HG02938 (cell line): ENCODE data around the gene C10orf71.

Experiments
- ATAC-seq: cut with Tn5 transposase; IDR thresholded peaks from one replicate; pipeline ENCODE4 v1.9.1; 2021; ENCODE audit warnings: mild to moderate bottlenecking, moderate library complexity; ENCODE audit not compliant: unreplicated experiment

Gene C10orf71

GRCh38 chr10:49272251-49273081, 26.5 kb upstream of the C10orf71 start:
- ATAC-seq: no peak

DNA sequence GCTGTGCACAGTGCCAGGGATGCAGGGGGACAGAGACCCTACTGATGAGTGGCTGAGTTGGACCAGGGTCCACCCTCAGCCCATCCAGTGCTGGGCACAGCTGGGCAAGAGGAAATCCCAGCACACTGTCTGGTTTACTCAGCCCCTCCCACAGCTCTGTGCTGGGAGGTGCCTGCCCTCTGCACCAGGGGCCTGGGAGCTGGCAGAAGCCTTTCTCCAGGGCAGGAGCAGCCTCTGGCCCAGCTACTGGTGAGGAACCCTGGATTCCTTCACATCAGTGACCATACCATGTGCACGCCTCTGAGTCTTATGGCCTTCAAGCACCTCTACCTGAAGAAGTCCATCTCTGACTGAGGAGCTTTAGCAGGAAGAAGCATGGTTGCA, 25.9 kb upstream of the C10orf71 start:
- ATAC-seq: no peak

DNA sequence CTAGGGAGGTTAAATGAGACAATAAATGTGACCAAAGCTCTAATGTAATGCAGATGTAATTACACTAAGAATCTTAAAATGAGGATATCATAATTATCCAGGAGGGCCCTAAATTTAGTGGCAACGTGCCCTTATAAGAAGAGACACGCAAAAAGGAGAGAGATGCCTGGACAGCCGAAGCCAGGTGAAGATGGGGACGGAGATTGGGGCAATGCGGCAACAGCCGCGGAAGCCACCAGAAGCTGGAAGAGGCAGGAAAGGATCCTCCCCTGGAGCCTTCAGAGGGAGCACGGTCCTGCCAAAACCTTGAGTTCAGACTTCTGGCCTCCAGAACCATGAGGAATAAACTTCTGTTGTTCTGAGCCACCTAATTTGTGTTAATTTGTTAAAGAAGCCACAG, 25.3 kb upstream of the C10orf71 start:
- ATAC-seq: no peak

- no peak for ATAC-seq
These were observed 24.1 kb upstream of the C10orf71 start for GRCh38 chr10:49274886-49275285.

GRCh38 chr10:49275896-49276295, 23.1 kb upstream of the C10orf71 start:
- ATAC-seq: no peak

GRCh38 chr10:49276596-49276995, 22.4 kb upstream of the C10orf71 start:
- no peak for ATAC-seq

DNA sequence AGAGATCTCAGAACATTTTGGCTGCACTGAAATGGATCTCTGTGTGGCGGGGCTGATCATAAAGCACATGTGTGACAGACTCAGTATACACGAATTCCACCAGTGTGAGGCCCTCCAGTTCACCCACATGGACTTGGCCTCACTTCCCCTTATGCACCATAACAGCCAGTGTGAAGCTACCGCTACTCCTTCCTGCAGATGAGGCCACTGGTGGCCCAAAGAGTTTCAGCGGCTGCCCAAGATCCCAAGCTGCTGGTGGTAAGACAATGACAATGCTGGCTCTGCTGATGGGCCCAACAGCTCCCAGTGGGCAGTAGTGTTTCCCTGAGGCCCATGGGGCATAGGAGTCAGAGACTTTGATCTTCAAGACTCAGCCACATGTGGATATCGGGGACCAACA, 21.0 kb upstream of the C10orf71 start:
- ATAC-seq: no peak

DNA sequence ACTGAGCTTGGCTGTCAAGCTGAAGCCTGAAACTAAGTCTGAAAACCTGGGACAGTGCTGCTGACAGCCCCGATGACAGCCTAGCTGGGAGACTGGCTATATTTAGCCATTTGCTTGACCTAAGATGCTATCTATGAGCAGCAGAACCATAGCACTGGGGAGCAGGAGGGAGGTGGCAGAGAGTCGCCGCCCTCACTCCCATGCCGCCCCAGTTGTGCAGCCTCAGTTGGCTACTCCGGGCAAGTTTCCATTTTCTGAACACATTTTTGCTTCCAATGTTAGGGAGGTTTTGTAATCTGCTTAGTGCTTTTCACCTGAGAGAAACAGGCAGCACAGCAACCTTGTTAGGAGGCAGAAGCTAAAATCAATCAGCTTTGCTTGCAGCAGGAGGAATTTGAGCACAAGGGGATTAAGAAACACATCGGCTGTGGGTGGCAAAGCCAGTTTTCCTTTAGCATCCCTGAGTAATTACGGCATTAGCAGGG, 20.4 kb upstream of the C10orf71 start:
- ATAC-seq: no peak

DNA sequence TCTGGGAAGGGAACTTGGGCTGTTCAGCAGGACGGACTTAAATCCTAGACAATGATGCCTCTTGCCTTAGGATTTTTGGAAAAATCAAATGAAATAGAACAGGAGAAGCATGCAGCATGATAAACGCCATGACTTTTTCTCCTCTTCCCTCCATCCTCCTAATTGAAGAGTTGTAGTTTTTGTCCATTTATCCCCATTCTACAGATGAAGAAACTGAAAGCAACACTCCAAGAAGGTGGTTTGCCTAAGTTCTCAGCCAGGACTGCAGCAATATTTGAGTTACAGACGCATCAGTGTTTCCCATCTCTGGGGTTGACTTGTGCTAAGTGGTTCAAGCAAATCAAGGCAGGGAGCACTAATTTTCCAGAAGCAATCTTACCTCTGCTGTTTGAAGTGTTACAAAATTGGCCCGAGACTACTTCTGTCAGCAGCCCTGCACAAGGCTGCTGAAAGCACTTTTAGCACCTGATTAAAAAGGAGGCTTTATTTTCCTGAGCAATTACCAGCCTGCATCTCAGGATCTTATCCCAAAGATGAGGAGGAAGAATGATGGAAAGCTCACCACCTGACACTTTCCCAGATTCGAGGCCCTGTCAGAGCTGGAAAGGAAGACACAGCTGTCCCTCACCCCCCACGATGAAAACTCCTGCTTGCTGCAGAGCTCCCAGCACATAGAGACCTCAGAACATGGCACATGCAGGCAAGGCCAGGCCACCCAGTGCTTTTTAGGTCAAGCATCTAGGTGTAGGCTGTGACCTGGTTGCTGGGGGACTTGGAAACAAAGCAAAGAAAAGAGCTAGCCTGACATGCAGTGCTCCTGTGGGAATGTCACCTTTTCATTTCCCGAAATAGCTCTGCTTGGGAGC, 19.7 kb upstream of the C10orf71 start:
- no peak for ATAC-seq

DNA sequence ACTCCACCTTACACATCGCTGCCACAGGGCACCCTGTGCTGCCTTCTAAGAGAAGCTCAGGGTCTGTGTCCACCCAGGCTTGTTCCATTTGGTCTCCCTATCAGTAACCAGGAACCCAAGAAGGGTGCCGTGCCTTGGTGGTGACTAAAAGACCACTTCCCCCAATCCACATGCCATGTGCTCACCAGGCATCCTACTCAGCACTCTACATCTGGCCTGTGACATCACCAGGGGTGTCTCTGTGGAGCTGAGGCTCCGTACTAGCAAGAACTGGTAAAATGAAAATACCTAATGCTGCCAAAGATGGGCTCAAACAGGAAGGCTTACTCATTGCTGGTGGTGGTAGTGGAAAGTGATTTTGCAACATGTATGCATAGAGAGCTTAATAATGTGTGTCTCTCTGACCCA, 19.0 kb upstream of the C10orf71 start:
- no peak for ATAC-seq

DNA sequence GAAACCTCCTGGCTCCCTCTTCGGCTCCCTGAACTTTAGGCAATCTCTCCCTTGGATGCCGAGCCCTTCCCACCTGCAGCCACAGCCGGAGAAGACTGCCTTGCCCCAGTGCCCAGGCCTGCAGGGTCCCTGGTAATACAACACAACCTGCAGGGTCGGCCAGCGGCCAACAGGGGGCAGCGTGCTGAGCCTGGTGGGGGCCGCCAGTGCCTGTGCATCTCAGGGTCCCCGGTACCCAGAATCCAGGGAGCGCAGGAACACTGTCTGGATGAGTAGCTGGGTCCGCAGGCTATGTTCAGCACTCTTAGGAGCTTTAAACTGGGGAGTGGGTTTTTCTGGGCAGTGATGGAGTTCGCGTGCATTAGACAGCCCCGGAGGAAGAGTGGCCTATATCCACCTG, 17.5 kb upstream of the C10orf71 start:
- no peak for ATAC-seq

GRCh38 chr10:49282306-49282705, 16.7 kb upstream of the C10orf71 start:
- no peak for ATAC-seq

GRCh38 chr10:49282879-49283341, 16.1 kb upstream of the C10orf71 start:
- ATAC-seq: no peak

- no peak for ATAC-seq
These were observed 15.5 kb upstream of the C10orf71 start for GRCh38 chr10:49283491-49283890.

GRCh38 chr10:49284356-49284755, 14.6 kb upstream of the C10orf71 start:
- ATAC-seq: no peak

DNA sequence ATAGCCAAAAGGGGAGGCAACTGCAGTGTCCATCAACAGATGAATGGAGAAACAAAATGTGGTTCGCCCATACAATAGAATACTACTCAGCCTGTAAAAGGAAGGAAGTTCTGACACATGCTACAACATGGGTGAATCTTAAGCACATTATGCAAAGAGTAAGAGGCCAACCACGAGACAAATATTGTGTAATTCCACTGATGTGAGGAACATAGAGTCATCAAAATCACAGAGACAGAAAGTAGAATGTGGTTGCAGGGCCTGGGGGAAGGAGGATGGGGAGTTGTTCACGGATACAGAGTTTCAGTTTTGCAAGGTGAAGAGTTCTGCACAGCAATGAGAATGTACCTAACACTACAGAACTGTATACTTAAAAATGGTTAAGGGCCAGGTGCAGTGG, 13.7 kb upstream of the C10orf71 start:
- ATAC-seq: no peak

DNA sequence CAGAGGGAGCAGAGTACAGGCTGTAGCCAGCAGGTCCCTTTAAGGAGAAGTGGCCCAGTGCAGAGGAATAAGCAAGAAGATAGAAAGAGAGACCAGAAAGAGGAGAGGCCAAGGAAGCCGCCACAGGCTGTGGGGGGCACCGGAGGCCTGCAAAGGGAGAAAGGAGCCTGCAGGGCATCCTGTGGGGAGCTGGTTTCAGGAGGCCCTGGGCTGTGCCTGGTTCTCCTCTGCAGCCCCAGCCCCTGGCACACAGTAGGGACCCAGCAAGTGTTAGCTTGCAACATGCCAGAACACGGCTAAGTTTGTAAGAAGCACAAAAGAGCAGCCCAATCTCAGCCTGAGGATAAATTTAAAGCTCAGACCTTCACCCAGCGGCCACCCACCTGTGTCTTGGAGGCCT, 12.3 kb upstream of the C10orf71 start:
- no peak for ATAC-seq

DNA sequence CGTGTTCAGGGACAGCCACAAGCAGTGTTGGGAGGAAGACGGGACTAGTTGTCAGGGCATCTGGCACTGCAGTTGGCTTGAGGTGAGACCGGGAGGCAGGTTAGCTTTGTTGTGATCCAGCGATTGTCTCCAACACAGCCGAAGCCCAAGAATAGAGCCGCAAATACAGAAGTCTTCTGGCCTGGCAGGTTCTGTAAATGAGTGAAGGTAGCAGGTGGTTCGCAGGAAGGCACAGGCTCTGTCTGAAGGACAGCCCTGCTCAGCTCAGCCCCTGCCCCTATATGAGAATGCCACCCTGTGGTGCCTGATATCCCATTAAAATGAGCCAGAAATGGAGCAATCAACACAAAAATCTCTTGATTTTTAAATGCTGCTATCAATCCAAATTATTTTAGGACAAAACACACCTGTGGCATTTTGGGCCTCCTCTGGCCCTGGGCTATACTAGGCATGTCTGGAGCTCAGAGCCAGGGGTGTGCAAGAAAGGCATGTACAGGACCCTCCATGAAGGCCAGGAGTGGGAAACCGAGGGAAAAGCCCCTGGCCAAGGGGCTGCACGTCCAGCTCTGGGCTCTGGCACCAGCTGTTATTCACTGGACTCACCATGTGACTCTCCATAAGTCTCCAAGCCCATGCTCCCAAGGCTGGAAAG, 11.2 kb upstream of the C10orf71 start:
- ATAC-seq: no peak

GRCh38 chr10:49288341-49289065, 10.5 kb upstream of the C10orf71 start:
- ATAC-seq: no peak

DNA sequence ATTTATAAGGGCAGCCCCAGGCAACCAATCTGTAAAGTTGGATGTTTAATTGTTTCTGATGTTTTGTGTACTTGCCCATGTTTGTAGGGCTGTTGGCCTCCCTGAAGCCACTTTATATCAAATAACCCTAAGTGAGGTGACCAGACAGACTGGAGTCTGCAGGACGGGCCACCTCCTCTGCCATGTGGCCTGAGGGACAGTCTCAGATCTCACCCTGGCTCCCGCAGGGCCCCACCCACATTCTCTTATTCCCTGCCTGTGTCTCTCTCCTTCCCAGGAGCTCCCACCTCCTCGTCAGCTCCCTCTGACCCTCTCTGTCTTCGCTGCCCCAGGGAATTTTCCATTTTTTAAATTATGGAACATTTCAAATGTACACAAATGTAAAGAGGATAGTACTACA, 9.5 kb upstream of the C10orf71 start:
- no peak for ATAC-seq

DNA sequence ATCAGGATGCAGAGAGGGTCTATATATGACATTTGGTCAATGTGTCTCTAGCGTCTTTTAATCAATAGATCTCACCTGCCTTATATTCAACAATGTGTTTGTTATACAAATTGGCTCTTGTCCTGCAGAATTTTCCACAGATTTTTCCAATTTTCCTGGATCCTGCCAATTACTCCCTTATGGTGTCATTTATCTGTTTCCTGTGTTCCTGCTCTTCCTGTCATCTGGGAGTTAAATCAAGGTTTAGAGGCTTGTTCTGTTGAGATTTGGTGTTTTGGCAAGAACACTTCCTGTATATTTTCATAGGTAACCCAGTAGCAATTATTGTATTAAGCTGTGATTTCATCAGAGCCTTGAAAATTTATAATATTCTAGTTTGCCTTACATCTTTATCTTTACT, 8.8 kb upstream of the C10orf71 start:
- no peak for ATAC-seq
